AG10803 (cell line): ENCODE results near the gene GAS2.
A peak's percentile ranks its signal among the peaks of the same experiment; 100 is the strongest.

ENCODE experiments used
- DNase-seq: peaks from one replicate; pipeline ENCODE4 v3.0.0; 2010; ENCODE audit warnings: low read depth
- H3K4me3 ChIP-seq: 2 replicates; pipeline ENCODE4 v1.5.1; 2011; ENCODE audit warnings: mild to moderate bottlenecking, low read length, control low read depth
- CTCF ChIP-seq: conservative IDR thresholded peaks from 2 replicates; pipeline ENCODE4 v1.5.1; 2011; ENCODE audit warnings: mild to moderate bottlenecking, low read length, control low read depth, inconsistent platforms

GAS2 gene

GRCh38 chr11:22666325-22666687, at the start of gene GAS2:
Gene GAS2, plus strand, starts transcription at chr11:22666611. Its CDS starts 8,259 bp downstream, at chr11:22674870.
- no peak for DNase-seq
- no peak for TF ChIP-seq CTCF
- H3K4me3 ChIP-seq = peak within 1 kb of the TSS; percentile 25; the same call in 1 of the 2 replicates

GRCh38 chr11:22617868-22618267, 48.5 kb upstream of the GAS2 start:
- no peak for DNase-seq
- no peak overlapping the region for H3K4me3 ChIP-seq
- no peak for TF ChIP-seq CTCF

GRCh38 chr11:22624742-22625447, 41.5 kb upstream of the GAS2 start:
- TF ChIP-seq CTCF = peak; percentile 54
- peak; percentile 49 for DNase-seq
- H3K4me3 ChIP-seq = peak overlapping the region; percentile 87

- TF ChIP-seq CTCF = no peak
- H3K4me3 ChIP-seq = peak within 1 kb of the TSS; percentile 87
- peak; percentile 99 for DNase-seq
Measured at GRCh38 chr11:22625448-22626287, 40.7 kb upstream of the GAS2 start, which contains the start of gene FANCF. Gene FANCF, minus strand, starts transcription at chr11:22625823. Its CDS starts 13 bp downstream, at chr11:22625810.

- no peak overlapping the region for H3K4me3 ChIP-seq
- DNase-seq = no peak
- no peak for TF ChIP-seq CTCF
Measured at GRCh38 chr11:22626573-22627239, 39.7 kb upstream of the GAS2 start.

- no peak for DNase-seq
- no peak for TF ChIP-seq CTCF
Measured at GRCh38 chr11:22627421-22627820, 39.0 kb upstream of the GAS2 start.

More at GRCh38 chr11:22627421-22627820, 39.0 kb upstream of the GAS2 start:
- H3K4me3 ChIP-seq = no peak overlapping the region
